ENCODE results near the gene ATP2B2. TPM values are rescaled to one million over a fixed set of nuclear protein-coding genes. Genes with fewer than 3 reads are reported as not detected.

ATP2B2 gene
- total RNA-seq, 1 donor from 2014 or later, result not detected

DNA sequence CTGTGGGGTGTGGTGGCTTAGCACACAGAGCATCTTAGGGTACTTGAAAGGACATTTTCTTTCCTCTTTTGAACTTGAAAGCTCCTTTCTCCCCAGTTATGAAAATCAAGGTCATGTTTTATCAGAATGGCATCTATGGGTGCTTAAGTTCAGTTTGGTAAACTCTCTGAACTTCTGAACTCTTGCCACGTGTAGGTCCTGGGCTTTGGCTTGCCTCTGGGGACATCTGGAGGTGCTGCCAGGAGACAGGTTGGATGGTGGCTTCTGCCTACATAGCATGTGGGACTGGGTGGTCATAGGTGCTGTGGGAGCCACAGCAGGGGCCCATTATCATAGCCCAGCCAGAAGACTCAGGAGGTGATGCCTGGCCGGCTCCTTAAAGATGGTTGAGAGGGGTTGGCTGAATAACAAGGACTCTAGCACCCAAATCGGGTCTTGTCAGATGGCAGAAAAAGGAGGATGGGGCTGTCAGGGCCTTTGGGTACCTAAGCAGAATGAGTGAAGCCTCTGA, 228.2 kb downstream of the ATP2B2 start:
- Histone ChIP-seq H3K27me3 (ENCODE audit: low read depth) (no peaks in the 10 kb centered on the region), H3K4me3 (no peak overlapping the region), H3K36me3 (peaks cover 58% of the 10 kb centered on the region), H3K27ac (replicated peaks) (no peak overlapping the region), H3K4me1 (peaks cover 27% of the 10 kb centered on the region), H3K9me3 (replicated peaks) (no peaks in the 10 kb centered on the region)
- TF ChIP-seq, protein P1, sequence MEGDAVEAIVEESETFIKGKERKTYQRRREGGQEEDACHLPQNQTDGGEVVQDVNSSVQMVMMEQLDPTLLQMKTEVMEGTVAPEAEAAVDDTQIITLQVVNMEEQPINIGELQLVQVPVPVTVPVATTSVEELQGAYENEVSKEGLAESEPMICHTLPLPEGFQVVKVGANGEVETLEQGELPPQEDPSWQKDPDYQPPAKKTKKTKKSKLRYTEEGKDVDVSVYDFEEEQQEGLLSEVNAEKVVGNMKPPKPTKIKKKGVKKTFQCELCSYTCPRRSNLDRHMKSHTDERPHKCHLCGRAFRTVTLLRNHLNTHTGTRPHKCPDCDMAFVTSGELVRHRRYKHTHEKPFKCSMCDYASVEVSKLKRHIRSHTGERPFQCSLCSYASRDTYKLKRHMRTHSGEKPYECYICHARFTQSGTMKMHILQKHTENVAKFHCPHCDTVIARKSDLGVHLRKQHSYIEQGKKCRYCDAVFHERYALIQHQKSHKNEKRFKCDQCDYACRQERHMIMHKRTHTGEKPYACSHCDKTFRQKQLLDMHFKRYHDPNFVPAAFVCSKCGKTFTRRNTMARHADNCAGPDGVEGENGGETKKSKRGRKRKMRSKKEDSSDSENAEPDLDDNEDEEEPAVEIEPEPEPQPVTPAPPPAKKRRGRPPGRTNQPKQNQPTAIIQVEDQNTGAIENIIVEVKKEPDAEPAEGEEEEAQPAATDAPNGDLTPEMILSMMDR (IDR thresholded peaks at IDR 0.05; ENCODE audit: borderline replicate concordance), result no peak
- intact Hi-C loops (cut with micrococcal nuclease), result no loop called here
- DNase-seq, result no peak

DNA sequence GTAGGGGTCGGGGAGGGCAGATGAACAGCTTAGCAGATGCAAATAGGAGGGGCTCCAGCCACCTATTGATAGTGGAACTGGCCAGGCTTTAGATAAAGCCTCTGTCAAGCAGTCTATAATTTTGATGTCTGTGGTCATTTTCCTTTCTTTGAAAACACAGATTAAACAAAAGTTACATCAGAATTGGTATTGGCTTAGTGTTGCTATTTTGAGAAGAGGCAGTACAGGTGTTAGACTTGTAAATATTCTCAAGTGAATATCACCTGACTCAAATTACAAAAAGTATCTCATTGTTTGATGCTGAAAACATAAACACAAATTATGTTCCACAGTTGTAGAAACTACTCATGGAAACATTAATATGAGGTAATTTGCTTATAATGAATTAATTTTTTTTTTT, 230.8 kb downstream of the ATP2B2 start:
- intact Hi-C loops (cut with micrococcal nuclease), result no loop called here
- peaks cover 64% of the 10 kb centered on the region for H3K36me3 ChIP-seq
- no peaks in the 10 kb centered on the region for H3K9me3 ChIP-seq (replicated peaks)
- DNase-seq, result no peak
- H3K27me3 ChIP-seq (ENCODE audit: low read depth), result no peaks in the 10 kb centered on the region
- H3K27ac ChIP-seq (replicated peaks), result no peak overlapping the region
- peaks cover 24% of the 10 kb centered on the region for H3K4me1 ChIP-seq
- H3K4me3 ChIP-seq, result no peak overlapping the region
- TF ChIP-seq, protein P1 (IDR thresholded peaks at IDR 0.05; ENCODE audit: borderline replicate concordance), result no peak

Small RNAs within 50 kb of the gene (microRNA-seq; reads per million reads assigned to microRNA genes)
- not detected for gene MIR378B
- not detected for gene MIR885

Other genes with a start within 250 kb of the ATP2B2 start
- gene GHRL, start 212.6 kb downstream of the ATP2B2 start, total RNA-seq, result 0.25 TPM
- 52.3 TPM for gene SEC13, start 184.5 kb downstream of the ATP2B2 start, total RNA-seq